Epithelial cell of proximal tubule (primary cell): ENCODE results near the gene TPSG1. TPM values are rescaled to one million over a fixed set of nuclear protein-coding genes. Genes with fewer than 3 reads are reported as not detected.

Source experiments
- DNase-seq: peaks from one replicate; pipeline ENCODE4 v3.0.0-alpha.2; 2011; ENCODE audit warnings: low read depth
- H3K4me3 ChIP-seq: 2 replicates; pipeline ENCODE4 v1.5.1; 2011; ENCODE audit warnings: low read depth, mild to moderate bottlenecking, low read length
- CTCF ChIP-seq: conservative IDR thresholded peaks from 2 replicates; pipeline ENCODE4 v1.5.1; 2012; ENCODE audit warnings: low read depth, mild to moderate bottlenecking, low read length
- total RNA-seq: library from RNA; depleted of rRNA; stranded (reverse); fragments of >200 nt; gene quantifications from 2 replicates; pipeline ENCODE4 v1.2.3, GENCODE V29; 2015

The TPSG1 gene
- total RNA-seq, 1 donor from 2014 or later, result not detected

GRCh38 chr16:1218930-1219611 lies 6.0 kb downstream of the TPSG1 start:
- no peak for TF ChIP-seq CTCF
- DNase-seq, result no peak
- H3K4me3 ChIP-seq, result no peak overlapping the region

DNA sequence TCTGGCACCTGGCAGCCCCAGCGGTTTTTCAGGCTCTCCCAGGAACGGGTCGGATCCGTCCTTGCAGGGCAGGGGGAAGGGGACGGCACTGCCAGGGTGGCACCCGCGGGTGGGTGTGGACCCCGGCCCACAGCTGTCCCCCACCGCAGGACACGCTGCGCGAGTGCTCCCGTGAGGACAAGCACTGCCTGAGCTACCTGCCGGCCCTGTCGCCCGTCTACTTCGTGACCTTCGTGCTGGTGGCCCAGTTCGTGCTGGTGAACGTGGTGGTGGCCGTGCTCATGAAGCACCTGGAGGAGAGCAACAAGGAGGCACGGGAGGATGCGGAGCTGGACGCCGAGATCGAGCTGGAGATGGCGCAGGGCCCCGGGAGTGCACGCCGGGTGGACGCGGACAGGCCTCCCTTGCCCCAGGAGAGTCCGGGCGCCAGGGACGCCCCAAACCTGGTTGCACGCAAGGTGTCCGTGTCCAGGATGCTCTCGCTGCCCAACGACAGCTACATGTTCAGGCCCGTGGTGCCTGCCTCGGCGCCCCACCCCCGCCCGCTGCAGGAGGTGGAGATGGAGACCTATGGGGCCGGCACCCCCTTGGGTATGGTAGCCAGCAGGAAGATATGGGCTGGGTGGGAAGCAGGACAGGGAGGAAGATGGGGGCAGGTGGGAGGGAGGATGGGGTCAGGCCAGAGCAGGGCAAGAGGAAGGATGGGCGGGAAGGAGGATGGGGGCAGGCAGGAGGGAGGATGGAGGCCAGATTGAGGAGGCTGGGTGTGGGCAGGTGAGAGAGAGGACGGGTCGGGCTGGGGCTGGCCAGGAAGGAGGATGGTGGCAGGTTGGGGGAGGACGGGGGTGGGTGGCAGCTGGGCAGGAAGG lies 6.8 kb downstream of the TPSG1 start:
- H3K4me3 ChIP-seq, result no peak overlapping the region
- no peak for DNase-seq
- no peak for TF ChIP-seq CTCF

DNA sequence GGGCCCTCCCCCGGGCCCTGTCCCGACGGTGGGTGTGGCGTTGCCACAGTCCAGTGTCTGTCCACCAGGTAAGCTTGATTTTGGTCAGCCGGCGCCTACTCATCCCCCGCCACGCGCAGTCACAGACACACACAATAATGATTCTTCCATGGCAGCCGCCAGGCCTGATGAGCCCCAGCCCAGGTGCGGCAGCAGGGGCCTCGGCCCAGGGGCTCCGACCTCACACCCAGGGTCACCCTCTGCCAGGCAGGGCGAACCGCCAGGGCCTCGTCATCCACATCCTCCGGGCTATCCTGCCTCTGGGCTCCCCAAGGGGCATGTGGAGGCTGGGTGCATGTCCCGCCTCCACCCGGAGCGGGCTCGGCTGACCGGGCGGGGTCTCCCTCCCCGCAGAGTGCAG lies 7.5 kb downstream of the TPSG1 start:
- no peak for DNase-seq
- no peak overlapping the region for H3K4me3 ChIP-seq
- no peak for TF ChIP-seq CTCF

- no peak for TF ChIP-seq CTCF
- no peak for DNase-seq
Observed at GRCh38 chr16:1216681-1217400, 8.2 kb downstream of the TPSG1 start.

GRCh38 chr16:1216296-1216619 lies 8.8 kb downstream of the TPSG1 start:
- H3K4me3 ChIP-seq, result no peak overlapping the region
- TF ChIP-seq CTCF, result no peak
- no peak for DNase-seq

More at GRCh38 chr16:1216681-1217400, 8.2 kb downstream of the TPSG1 start:
- no peak overlapping the region for H3K4me3 ChIP-seq

DNA sequence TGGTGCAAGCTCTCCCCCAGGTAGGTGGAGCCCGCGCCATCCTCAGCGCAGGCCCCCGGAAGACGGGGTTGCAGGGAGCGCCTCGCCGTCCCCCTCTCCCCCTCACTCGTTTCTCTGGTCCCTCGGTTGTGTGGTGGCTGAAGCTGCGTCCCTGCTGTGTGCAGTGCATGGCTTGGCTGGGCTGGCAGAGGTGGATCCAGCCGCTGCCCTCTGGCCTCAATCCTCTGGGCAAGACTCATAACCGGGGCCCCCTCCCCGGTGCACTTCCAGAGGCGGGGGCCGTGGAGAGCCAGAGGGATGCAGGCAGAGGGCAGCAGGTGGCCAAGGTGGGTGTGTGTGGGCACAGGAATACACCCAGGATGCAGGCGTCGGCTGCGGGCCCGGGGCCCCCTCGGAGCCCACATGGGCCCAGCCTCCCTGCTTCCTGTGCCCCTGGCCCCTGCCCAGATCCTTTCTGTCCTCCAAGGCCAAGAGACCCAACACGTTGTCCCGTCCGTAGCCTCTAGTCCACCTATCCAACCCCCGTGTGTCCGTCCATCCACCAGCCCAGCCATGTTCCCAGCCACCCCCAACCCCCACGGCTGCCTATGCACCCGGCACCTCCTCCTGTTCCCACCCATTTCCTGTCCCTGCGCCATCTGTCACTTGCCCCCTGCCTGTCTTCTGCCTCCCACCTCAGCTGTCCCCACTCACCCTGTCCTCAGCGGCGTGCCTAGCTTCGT lies 9.3 kb downstream of the TPSG1 start:
- no peak for DNase-seq
- no peak overlapping the region for H3K4me3 ChIP-seq
- no peak for TF ChIP-seq CTCF
